Activated CD4-positive, alpha-beta T cell treated with anti-CD3 and anti-CD28 coated beads, Interleukin-2, amount 50 U/mL, for 24 hours (primary cell): ENCODE results near the gene SLC38A5.

Experiments
- DNase-seq, 2 donors: peaks; one replicate each; pipeline ENCODE4 v3.0.0-alpha.2; 2020; ENCODE audit warnings: low read depth in 1 of 2, low spot score in 1 of 2

Gene SLC38A5

GRCh38 chrX:48492293-48492910 is 22.3 kb upstream of the SLC38A5 start:
- DNase-seq, result no peak

DNA sequence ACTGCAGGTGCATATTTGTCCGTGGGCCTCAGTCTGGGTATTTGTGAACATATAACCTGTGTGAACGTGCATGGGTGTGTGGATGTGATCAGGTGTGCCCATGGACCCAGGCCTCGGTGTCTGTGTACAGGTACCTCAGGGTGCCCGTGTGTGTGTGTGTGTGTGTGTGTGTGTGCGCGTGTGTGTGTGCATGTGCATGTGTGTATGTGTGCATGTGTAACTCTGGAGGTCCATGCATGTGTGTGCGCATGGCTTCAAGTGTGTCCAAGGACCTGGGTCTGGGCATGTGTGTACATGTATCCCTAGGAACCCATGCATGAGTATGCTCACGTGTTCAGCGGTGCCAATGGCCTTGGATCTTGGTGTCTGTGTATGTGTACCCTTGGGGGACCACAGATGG is 21.7 kb upstream of the SLC38A5 start:
- no peak for DNase-seq

DNA sequence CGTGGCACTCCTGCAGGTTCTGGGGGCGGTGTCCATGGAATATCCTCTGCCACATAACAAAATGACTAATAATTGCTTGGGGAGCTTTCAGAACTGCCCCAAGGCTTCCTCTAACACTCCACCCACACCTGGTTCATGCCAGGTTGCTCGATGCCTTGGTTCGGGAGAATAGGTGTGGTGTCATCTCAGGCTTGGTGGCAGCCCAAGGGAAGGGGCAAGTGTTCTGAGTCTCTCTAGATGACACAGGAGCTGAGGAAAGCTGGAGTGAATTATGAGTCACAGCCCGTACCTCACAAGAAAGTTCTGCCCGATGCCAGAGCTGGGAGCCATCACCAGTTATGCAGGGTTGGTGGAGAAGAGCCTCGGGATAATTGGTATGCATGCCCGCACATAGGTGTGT is 20.6 kb upstream of the SLC38A5 start:
- DNase-seq, result no peak

DNA sequence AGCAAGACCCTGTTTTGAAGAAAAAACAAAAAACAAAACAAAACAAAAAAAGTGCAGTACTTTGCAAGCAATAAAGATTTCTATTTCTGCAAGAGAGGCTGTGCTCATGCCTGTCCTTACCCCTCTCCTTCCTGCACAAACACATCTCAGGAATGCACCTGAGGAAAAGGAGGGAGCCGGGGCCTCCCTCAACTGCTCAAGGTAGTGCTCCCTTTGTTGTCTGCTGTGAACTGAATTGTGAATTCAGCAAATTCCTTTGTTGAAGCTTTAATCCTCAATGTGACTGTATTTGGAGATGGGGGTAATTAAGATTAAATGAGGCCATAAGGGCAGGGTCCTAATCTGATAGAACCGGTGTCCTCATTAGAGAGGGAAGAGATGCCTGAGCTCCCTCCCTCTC is 19.8 kb upstream of the SLC38A5 start:
- no peak for DNase-seq

DNA sequence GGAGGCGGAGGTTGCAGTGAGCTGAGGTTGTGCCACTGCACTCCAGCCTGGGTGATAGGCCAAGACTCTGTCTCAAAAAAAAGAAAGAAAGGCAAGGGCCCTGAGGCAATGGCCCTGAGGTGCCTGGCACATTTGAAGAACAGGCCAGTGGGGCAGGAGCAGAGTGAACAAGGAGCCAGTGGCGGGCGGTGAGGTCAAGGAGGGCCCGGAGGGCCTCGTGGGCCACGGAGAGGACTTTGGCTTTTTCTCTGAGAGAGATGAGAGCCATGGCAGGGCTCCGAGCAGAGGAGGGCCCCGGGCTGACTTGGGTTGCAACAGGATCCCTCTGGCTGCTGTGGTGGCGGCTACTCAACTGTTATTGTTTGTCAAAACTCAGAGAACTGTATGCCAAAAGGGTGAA is 19.2 kb upstream of the SLC38A5 start:
- no peak for DNase-seq

DNA sequence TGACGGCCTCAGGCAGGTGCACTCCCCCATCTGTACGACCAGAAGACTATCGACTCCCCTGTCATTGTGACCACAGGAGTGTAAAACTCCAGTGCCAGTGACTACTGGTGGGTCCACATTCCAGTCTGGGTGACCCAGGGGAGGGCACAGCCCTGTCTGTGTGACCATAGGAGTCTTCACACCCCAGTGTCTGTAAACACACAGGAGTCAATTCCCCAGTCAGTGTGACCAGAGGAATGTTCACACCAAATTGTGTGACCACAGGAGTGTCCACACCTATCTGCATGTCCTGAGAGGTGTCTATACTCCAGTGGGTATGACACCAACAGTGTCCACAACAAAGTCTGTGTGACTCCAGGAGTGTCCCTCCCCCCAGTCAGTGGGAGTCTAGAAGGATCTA is 18.0 kb upstream of the SLC38A5 start:
- DNase-seq, result no peak

DNA sequence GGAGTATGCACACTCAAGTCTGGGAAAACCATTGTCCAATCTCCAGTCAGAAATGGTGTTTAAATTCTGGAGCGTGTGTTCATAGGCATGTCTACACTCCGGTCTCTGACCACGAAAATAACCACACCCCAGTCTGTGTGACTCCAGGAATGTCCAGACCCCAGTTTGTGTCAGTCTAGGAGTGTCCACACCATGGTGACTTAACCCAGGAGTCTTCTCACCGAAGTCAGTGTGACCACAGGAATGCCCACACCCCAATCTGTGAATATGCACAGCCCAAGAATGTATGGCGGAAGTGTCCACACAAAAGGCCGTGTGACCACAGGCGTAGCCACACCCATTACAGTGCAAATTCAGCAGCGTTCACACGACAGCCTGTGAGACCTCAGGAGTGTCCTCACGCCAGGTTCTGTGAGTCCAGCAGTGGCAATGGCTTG is 17.3 kb upstream of the SLC38A5 start:
- DNase-seq, result no peak

DNA sequence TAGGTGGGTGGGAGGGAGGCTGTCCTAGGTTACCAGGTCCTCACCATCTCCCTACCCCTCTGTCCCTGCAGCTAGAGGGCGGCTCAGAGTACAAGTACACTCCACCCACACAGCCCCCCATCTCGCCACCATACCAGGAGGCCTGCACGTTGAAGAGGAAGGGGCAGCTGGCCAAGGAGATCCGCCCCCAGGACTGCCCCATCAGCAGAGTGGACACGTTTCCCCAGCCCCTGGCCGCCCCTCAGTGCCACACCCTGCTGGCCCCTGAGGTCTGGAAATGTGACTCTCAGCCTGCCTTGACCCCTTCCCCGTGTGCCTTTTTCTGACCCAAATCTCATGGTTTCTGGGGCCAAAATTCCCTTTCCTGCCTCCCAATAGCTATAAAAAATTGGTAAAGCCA is 12.5 kb upstream of the SLC38A5 start:
- no peak for DNase-seq

- DNase-seq, result no peak
Measured at GRCh38 chrX:48480583-48480982, 10.5 kb upstream of the SLC38A5 start.

- DNase-seq, result no peak
Measured at GRCh38 chrX:48480142-48480541, 10.1 kb upstream of the SLC38A5 start.

- DNase-seq, result no peak
Measured at GRCh38 chrX:48478806-48479205, 8.7 kb upstream of the SLC38A5 start.

DNA sequence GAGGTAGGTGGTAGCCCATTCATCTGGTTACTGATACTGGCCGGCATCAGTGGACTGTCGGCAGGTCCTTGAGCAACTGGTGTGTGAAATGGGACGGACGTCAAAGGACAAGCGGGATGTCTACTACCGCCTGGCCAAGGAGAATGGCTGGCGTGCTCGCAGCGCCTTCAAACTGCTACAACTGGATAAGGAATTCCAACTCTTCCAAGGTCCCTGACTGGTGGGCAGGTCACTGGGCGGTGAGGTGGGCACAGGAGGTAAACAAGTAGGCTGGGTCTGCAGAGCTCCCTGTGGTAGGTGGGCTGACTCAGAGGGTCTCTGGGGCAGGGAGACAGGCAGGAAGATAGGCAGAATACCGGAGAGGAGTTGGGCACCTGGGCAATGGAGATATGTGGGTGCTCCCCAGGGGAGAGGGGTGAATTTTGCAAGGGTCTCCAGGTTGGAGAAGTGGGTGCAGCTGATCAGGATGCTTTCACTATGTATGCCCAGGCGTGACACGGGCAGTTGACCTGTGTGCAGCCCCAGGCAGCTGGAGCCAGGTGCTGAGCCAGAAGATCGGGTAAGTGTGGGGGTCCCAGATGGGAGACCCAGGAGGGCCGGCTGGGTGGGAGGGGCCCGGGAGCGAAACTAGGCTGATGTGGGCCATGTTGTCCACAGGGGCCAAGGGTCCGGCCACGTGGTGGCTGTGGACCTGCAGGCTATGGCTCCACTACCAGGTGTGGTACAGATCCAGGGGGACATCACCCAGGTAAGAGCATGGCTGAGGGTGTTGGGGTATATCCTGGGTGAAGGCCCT is 8.1 kb upstream of the SLC38A5 start:
- DNase-seq, result no peak

DNA sequence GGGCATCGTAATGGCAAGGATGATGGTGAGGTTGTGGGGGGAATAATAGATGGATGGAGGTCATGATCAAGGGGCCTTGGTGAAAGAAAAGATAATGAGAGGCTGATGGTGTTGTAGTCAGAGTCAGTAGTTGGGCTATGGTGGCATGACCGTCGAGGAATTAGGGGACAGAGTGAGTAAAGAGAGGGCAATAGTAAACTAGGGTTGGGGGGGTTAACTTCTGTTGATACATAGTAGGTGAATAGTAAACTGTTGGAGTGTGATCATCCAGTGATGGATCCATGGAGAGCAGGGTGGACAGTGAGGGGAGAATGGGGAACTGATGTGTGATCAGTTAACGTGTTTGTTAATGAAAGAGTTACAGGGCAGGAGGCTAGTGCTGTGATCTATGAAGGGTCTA is 6.9 kb upstream of the SLC38A5 start:
- DNase-seq, result no peak

GRCh38 chrX:48475774-48476577 is 5.9 kb upstream of the SLC38A5 start, which contains the start of gene FTSJ1:
Gene FTSJ1 (plus strand): TSS chrX:48476199. CDS start chrX:48478048, 1,849 bp downstream.
- peak; percentile 56 to 85 for DNase-seq

DNA sequence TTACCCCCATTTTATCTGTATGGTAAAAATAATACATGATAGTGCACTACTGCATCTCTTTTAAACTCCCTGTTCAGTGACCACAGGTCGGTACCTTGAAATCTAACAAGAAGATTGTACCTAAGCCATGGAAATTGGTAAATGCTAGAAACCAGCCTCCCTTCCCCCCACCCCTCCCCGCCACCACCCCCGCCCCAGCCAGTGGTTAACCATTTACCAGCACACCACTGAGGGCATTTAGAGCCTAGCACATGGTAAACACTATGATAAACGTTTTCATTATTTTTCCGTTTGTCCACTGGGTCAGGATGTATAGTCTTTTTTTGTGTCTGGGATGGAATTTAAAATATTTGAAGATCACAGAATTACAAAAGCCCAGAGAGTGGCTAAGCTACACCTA is 5.2 kb upstream of the SLC38A5 start:
- no peak for DNase-seq

GRCh38 chrX:48474581-48474980 is 4.5 kb upstream of the SLC38A5 start:
- no peak for DNase-seq

DNA sequence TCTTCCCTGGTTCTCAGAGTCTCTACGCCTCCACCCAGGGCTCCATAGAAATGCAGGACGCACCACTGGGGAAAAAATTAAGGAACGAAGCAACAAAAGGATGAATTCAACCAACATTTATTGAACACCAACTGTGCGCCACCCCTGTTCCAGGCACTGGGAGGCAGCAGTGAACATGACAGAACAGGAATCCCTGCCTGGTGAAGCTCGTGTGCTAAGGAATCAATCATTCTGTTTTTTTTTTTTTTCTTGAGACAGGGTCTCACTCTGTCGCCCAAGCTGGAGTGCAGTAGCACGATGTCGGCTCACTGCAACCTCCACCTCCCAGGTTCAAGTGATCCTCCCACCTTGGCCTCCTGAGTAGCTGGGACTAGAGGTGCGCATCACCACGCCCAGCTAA is 4.1 kb upstream of the SLC38A5 start:
- DNase-seq, result no peak

GRCh38 chrX:48473704-48473990 is 3.6 kb upstream of the SLC38A5 start:
- DNase-seq, result no peak

DNA sequence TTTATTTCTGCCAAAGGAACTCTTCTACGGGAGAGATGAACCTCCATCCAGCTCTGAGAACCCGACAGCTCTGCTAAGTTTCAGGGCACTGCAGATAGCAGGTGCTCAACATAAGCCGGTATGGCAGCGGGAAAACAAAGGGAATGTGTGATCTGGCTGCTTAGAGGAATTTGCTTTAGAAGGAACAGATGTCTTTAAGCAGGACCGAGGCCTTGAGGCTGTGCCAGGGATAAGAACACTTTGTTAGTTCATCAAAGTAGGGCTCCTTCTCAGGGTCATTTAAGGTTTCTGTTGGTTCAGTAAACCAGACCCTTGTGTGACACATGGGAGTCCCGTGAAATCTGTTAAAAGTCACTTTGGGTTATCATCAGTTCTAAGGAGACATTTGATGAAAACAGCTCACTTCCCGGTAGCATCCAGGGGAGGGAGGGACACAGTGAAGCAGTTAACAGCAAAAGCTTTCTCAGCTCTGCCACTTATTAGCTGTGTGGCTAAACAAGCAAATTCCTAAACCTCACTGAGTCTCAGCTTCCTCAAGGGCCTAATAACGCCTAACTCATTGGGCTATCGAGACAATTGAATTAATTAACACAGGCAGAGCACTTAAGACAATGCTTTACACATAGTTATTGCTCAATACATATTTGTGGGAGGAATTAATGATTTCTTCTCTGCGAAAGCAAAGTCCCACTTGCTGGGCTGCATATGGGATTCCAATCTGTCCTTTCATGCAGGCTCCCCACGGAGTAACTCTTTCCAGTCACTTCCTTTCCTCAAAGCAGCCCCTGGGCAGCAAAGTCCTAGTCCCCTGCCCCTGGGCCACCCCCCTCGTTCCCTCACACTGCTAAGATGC is 3.0 kb upstream of the SLC38A5 start:
- no peak for DNase-seq

- DNase-seq, result no peak
Measured at GRCh38 chrX:48472225-48472624, 2.2 kb upstream of the SLC38A5 start.

DNA sequence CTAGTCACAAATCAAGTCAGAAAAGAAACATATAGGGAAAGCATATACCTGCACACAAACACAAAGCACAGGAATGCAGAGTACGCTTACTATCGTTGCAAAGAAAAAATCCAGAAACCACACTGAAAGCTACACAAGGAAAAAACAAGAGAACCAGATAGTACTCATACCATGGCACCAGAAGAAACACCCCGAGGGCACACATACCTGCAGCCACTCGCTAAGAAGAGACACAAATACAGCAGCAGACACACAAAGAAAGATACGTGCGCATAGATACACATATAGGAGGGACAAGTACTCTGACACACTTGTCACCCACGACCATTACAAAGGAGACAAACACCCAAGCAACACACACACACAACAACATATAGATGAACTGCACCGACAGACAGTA is 1.4 kb upstream of the SLC38A5 start:
- DNase-seq, result no peak

DNA sequence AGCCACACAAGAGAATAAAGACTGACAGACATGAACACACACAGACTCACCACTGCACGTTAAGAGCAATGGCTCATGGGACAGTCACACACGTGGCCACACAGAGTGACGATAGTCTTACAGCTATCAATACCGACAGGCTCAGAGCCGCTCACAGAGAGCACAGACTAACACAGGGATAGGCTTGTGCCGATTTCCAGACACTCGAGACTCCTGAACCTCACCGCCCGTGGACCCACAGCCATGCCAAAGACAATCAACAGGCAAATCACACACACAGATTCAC is 716 bp upstream of the SLC38A5 start:
- DNase-seq, result no peak
